SU-DHL-6 (cell line): ENCODE results near the gene USH1C.

Source experiments
- EZH2phosphoT487 ChIP-seq: fragments of 200-600 bp; sonication (generic), shearing (Covaris generic); conservative IDR thresholded peaks from 2 replicates; pipeline ENCODE4 v1.6.1; 2018; ENCODE audit warnings: mild to moderate bottlenecking, antibody characterized with exemption, low read length, moderate library complexity, mixed read lengths
- TF ChIP-seq, protein P1 (sequence below): fragments of 200-600 bp; sonication (generic); IDR thresholded peaks from one replicate; pipeline ENCODE4 v1.5.1; 2017; ENCODE audit warnings: antibody characterized with exemption, mild to moderate bottlenecking, low read length, moderate library complexity; ENCODE audit not compliant: insufficient read depth, poor library complexity, severe bottlenecking

DNA sequence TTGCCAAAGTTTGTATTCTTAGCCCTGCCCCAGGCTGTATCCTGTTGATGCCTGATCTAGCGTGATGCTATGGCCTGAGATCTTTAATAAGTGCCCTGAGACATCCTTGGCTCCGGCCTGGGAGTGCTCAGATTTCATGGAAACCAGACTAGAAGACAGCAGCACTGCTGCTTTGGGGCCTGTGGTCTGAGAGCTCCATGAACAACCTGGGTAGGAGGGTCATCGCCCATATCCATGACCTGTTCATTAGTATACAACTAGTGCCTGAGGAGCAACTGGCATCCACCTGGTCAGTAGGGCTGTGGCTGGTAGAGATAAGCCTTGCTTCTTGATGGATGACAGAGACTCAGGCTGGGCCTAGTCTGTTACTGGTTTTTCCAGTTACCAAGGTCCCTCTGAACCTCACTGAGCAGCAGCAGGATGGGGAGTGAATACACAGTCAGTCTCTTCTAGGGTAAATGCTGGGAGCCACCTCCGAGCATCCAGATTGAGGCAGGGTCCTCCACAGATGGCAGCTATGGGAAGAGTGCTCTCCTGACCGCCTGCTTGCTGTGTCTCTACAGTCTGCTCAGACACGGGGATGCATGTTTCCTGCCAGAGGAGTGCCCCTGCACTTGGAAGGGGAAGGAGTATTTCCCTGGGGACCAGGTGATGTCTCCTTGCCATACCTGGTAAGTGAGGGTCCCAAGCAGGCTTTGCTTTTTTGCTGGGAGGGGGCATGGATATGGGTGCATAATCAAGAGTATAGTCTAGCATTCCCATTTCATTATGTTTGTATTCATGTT lies 41.9 kb upstream of the USH1C start:
- TF ChIP-seq, protein P1, sequence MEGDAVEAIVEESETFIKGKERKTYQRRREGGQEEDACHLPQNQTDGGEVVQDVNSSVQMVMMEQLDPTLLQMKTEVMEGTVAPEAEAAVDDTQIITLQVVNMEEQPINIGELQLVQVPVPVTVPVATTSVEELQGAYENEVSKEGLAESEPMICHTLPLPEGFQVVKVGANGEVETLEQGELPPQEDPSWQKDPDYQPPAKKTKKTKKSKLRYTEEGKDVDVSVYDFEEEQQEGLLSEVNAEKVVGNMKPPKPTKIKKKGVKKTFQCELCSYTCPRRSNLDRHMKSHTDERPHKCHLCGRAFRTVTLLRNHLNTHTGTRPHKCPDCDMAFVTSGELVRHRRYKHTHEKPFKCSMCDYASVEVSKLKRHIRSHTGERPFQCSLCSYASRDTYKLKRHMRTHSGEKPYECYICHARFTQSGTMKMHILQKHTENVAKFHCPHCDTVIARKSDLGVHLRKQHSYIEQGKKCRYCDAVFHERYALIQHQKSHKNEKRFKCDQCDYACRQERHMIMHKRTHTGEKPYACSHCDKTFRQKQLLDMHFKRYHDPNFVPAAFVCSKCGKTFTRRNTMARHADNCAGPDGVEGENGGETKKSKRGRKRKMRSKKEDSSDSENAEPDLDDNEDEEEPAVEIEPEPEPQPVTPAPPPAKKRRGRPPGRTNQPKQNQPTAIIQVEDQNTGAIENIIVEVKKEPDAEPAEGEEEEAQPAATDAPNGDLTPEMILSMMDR, result no peak
- no peak for TF ChIP-seq EZH2phosphoT487
